Heart left ventricle (tissue), 13 donors: ENCODE results near the gene CD99L2.

Experiments used
- POLR2A ChIP-seq, 2 donors: fragments of 450-650 bp; IDR thresholded peaks; one replicate each; pipeline ENCODE4 v1.6.1; 2017; ENCODE audit warnings: antibody characterized with exemption in 2 of 2, mild to moderate bottlenecking in 2 of 2, moderate library complexity in 2 of 2
- TF ChIP-seq, protein P1 (sequence below), 12 donors: fragments of 200-600 bp; sonication (generic) in 4 of 12; IDR thresholded peaks; one replicate each; pipeline versions ENCODE4 v1.5.0 to v1.8.0; 2018 to 2022; ENCODE audit warnings: antibody characterized with exemption in 12 of 12, mild to moderate bottlenecking in 5 of 12
- donor health status: ischemic (EF 13 %, LVEDD 7.1; RV severe dilation, severe dysfunction).
- donor health status: DM: no; HTN: yes; CAD: no.
- donor health status: DM: no; HTN: no; CAD: no.
- donor health status: ischemic (EF 25% LVEDD 6.9; RV normal size, moderate dysfunction).
- donor health status: ischemic (EF 25% LVEDD 5.7; RV mildly dilated, moderate dysfunction).
- donor health status: ischemic (EF 35%, LVEDD 5.7; RV mildly dilated, moderate dysfunction).
- donor health status: nonischemic (EF 11% LVEDD 7.7; RV severe dilation, severe dysfunction).
- donor health status: DM: yes; HTN: yes; CAD: no.
- donor health status: PGD.
- donor health status: ischemic (EF 29% LVEDD 5.4; RV normal size, mild dysfunction).
- donor health status: nonischemic (EF 23%, LVEDD 6.1; RV moderate dilation, normal function).

DNA sequence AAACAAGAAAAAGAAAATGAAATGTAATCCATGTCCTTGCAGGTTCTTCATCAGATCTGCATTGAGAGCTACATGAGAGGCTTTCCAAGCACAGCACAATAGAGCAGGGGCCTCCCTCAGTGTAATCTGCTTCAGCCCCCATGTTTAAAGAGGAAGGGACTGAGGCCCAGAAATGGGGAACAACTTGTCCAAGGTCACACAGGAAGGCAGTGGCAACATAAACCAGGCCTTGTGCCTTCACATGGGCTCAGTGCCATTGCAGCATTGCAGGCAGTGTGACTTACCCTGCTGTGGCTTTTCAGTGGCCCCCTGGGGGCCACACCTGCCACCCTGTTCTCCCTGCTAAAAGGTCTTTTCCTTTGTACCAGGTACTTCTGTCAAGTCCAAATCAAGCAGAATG, 20.9 kb upstream of the CD99L2 start:
- TF ChIP-seq, protein P1, sequence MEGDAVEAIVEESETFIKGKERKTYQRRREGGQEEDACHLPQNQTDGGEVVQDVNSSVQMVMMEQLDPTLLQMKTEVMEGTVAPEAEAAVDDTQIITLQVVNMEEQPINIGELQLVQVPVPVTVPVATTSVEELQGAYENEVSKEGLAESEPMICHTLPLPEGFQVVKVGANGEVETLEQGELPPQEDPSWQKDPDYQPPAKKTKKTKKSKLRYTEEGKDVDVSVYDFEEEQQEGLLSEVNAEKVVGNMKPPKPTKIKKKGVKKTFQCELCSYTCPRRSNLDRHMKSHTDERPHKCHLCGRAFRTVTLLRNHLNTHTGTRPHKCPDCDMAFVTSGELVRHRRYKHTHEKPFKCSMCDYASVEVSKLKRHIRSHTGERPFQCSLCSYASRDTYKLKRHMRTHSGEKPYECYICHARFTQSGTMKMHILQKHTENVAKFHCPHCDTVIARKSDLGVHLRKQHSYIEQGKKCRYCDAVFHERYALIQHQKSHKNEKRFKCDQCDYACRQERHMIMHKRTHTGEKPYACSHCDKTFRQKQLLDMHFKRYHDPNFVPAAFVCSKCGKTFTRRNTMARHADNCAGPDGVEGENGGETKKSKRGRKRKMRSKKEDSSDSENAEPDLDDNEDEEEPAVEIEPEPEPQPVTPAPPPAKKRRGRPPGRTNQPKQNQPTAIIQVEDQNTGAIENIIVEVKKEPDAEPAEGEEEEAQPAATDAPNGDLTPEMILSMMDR (IDR thresholded peaks at IDR 0.05) = no peak
- no peak for TF ChIP-seq POLR2A (IDR thresholded peaks at IDR 0.05)
